Nephron progenitor cell (in vitro differentiated cells): ENCODE results near the gene MISP3.

Experiments
- DNase-seq: peaks from one replicate; pipeline ENCODE4 v3.0.0; 2021
- H3K27ac Mint-ChIP-seq: 2 replicates; pipeline ENCODE4 v1.8.0; 2021; ENCODE audit warnings: mild to moderate bottlenecking, moderate library complexity, mixed read lengths
- H3K27me3 Mint-ChIP-seq: 2 replicates; pipeline ENCODE4 v1.8.0; 2021; ENCODE audit warnings: mild to moderate bottlenecking, low read depth, mixed read lengths; ENCODE audit not compliant: poor library complexity
- H3K36me3 Mint-ChIP-seq: 2 replicates; pipeline ENCODE4 v1.8.0; 2021; ENCODE audit warnings: low read depth, mixed read lengths
- H3K4me1 Mint-ChIP-seq: 2 replicates; pipeline ENCODE4 v1.8.0; 2021; ENCODE audit warnings: mixed read lengths
- H3K4me3 Mint-ChIP-seq: 2 replicates; pipeline ENCODE4 v1.8.0; 2021; ENCODE audit warnings: mild to moderate bottlenecking, moderate library complexity, mixed read lengths
- H3K9me3 Mint-ChIP-seq: 2 replicates; pipeline ENCODE4 v1.8.0; 2021; ENCODE audit warnings: mild to moderate bottlenecking, moderate library complexity, mixed read lengths
- TF ChIP-seq, protein P1 (sequence below): fragments of 200-600 bp; sonication (generic); IDR thresholded peaks from 2 replicates; pipeline ENCODE4 v1.5.0; 2021; ENCODE audit warnings: antibody characterized with exemption

The MISP3 gene

GRCh38 chr19:14113762-14114414 lies 41.3 kb downstream of the MISP3 start:
- peaks cover 61% of the 10 kb centered on the region for H3K4me1 Mint-ChIP-seq
- peaks cover 2% of the 10 kb centered on the region for H3K27me3 Mint-ChIP-seq
- H3K9me3 Mint-ChIP-seq: no peaks in the 10 kb centered on the region
- H3K36me3 Mint-ChIP-seq: no peaks in the 10 kb centered on the region
- H3K27ac Mint-ChIP-seq: no peak overlapping the region
- DNase-seq: no peak
- TF ChIP-seq, protein P1, sequence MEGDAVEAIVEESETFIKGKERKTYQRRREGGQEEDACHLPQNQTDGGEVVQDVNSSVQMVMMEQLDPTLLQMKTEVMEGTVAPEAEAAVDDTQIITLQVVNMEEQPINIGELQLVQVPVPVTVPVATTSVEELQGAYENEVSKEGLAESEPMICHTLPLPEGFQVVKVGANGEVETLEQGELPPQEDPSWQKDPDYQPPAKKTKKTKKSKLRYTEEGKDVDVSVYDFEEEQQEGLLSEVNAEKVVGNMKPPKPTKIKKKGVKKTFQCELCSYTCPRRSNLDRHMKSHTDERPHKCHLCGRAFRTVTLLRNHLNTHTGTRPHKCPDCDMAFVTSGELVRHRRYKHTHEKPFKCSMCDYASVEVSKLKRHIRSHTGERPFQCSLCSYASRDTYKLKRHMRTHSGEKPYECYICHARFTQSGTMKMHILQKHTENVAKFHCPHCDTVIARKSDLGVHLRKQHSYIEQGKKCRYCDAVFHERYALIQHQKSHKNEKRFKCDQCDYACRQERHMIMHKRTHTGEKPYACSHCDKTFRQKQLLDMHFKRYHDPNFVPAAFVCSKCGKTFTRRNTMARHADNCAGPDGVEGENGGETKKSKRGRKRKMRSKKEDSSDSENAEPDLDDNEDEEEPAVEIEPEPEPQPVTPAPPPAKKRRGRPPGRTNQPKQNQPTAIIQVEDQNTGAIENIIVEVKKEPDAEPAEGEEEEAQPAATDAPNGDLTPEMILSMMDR: peak; percentile 22
- no peak overlapping the region for H3K4me3 Mint-ChIP-seq

DNA sequence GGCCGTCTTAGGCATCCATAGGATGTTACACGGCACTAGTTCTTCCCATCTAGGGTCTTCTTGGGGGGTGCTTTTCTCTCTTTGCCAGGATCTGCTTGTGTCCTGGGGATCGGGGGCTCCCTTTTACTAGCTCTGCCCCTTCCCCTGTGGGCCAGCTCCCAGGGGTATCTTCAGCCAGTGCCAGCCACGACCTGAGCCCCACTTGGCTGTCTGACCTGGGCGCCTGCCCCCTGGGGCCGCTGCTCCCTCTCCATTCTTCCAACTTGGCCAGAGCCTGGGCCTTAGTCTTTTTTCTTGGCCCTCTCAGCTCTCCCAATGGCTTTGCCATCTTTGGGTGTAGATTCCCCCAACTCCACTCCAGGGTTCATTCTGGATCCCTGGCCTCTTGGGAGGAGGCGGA lies 41.9 kb downstream of the MISP3 start:
- Mint-ChIP-seq H3K36me3 (no peaks in the 10 kb centered on the region), H3K27me3 (peaks cover 2% of the 10 kb centered on the region), H3K4me3 (no peak overlapping the region), H3K9me3 (no peaks in the 10 kb centered on the region), H3K4me1 (peaks cover 67% of the 10 kb centered on the region), H3K27ac (no peak overlapping the region)
- no peak for DNase-seq
- TF ChIP-seq, protein P1: no peak

DNA sequence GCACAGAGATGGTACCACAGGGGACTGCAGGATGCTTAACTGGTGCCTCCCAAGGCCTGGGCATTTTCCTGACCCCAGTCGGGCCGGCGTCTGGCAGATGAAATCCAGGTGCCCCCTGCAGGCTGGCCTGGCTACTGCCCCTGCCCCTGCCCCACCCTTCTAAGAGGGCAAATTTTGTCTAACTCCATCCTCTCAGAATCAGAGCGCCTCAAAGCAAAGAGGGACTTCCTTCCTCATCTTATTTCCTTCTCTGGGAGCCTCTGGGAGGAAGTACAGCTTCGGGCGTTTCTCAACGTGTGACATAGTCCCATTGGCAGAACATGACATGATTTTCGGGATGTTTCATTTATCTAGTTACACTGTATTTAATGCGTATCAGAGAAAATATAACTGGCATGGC lies 42.3 kb downstream of the MISP3 start:
- no peaks in the 10 kb centered on the region for H3K9me3 Mint-ChIP-seq
- H3K4me3 Mint-ChIP-seq: no peak overlapping the region
- H3K27ac Mint-ChIP-seq: no peak overlapping the region
- peak; percentile 36 for DNase-seq
- TF ChIP-seq, protein P1: peak; percentile 44
- peaks cover 2% of the 10 kb centered on the region for H3K27me3 Mint-ChIP-seq
- H3K4me1 Mint-ChIP-seq: peaks cover 71% of the 10 kb centered on the region
- H3K36me3 Mint-ChIP-seq: no peaks in the 10 kb centered on the region

DNA sequence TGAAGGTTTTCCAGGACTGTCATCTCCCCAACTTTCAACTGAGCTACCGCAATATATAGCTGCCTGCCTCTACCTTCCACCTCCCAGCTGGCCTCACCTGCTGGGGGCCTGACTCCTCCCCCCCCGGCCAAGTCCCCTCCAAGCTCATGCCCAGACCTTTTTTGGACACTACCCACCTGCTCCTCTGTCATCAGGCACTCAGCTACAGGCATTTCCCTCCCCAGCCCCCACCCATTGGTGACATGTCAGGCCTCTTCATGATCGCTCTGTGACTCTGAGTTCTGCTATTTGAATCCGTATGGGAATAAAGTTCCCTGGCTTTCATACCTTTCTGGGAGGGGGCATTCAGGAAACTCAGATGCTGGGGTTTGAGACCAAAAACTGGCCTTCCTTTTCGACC lies 43.2 kb downstream of the MISP3 start:
- Mint-ChIP-seq H3K27ac (no peak overlapping the region), H3K27me3 (peaks cover 2% of the 10 kb centered on the region), H3K36me3 (no peaks in the 10 kb centered on the region), H3K4me3 (peak overlapping the region; percentile 93), H3K9me3 (no peaks in the 10 kb centered on the region), H3K4me1 (peaks cover 70% of the 10 kb centered on the region)
- no peak for DNase-seq
- TF ChIP-seq, protein P1: no peak

GRCh38 chr19:14116525-14116917 lies 43.9 kb downstream of the MISP3 start:
- Mint-ChIP-seq H3K9me3 (no peaks in the 10 kb centered on the region), H3K4me3 (peak overlapping the region; percentile 93), H3K36me3 (no peaks in the 10 kb centered on the region), H3K4me1 (peaks cover 63% of the 10 kb centered on the region), H3K27ac (peak overlapping the region; percentile 89), H3K27me3 (peaks cover 2% of the 10 kb centered on the region)
- DNase-seq: no peak
- TF ChIP-seq, protein P1: no peak

- no peaks in the 10 kb centered on the region for H3K9me3 Mint-ChIP-seq
- peak overlapping the region; percentile 89 for H3K27ac Mint-ChIP-seq
- H3K36me3 Mint-ChIP-seq: no peaks in the 10 kb centered on the region
- no peak for DNase-seq
- peaks cover 60% of the 10 kb centered on the region for H3K4me1 Mint-ChIP-seq
- TF ChIP-seq, protein P1: no peak
- H3K27me3 Mint-ChIP-seq: peaks cover 2% of the 10 kb centered on the region
- peak overlapping the region; percentile 93 for H3K4me3 Mint-ChIP-seq
These were observed 44.5 kb downstream of the MISP3 start for GRCh38 chr19:14116918-14117578.
